HG03175 (cell line): ENCODE data around the gene DENND1B.
"Not testable (repeated sequence)": the region's sequence is repeated elsewhere in the genome, so short reads cannot be mapped to it uniquely, and the experiment has no call there.

Experiments
- ATAC-seq: cut with Tn5 transposase; IDR thresholded peaks from one replicate; pipeline ENCODE4 v1.9.1; 2021; ENCODE audit warnings: mild to moderate bottlenecking, moderate library complexity; ENCODE audit not compliant: unreplicated experiment

DENND1B gene

DNA sequence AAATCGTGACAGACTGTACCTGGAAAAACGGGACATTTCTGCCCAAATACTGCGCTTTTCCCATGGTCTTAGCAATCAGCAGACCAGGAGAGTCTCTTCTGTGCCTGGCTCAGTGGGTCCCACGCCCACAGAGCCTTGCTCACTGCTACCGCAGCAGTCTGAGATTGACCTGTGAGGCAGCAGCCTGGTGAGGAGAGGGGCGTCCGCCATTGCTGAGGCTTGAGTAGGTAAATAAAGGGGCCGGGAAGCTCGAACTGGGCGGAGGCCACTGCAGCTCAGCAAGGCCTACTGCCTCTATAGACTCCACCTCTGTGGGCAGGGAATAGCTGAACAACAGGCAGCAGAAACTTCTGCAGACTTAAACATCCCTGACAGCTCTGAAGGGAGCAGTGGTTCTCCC lies 203.1 kb downstream of the DENND1B start:
- ATAC-seq: no peak

DNA sequence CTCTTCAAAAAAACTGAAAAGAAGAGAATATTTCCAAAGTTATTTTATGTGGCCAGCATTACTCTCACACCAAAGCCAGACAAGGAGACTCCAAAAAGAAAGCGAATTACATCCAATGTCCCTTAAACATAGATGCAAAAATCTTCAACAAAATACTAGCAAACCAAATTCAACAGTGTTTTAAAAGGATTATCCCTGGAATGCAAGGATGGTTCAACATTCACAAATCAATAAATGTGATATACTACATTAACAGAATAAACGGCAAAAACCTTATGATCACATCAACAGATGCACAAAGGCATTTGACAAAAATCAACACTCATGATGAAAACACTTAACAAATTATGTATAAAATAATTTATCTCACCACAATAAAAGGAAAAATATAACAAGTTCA lies 207.8 kb downstream of the DENND1B start:
- no peak for ATAC-seq

DNA sequence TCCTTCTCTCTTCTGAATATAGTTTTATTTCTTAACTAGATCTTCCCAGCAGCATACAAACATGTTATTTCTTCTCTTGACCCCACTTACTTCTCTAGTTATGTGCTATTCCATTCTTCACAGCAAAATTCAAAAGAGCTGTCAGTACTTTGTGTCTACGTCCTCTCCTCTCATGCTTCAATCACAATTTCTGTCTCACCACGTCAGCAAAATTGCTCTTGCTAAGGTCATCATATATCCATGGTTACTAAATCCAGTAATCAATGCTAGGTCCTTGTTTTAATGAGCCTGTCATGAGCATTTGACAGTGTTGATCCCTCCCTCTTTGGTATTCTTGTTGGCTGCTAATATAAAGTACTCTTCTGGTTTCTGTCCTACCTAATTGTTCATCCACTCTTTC lies 214.2 kb downstream of the DENND1B start:
- no peak for ATAC-seq

DNA sequence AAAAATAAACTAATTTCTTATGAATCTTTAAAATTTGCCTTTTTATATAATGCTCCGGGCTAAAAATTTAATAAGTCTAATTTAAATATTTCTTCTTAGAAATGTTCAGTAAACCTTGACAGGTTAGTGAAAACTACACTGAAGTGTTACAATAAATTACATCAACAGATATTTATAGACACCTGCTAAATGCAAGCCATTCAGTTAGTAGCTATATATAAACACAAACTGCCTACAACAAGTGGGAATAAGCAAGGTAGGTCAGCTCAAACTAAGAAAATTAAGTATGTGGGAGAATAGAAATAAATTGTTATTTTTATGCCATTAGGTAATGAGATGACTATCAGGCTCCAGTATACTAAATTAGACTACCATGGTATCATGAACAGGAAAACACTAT lies 215.6 kb downstream of the DENND1B start:
- no peak for ATAC-seq

DNA sequence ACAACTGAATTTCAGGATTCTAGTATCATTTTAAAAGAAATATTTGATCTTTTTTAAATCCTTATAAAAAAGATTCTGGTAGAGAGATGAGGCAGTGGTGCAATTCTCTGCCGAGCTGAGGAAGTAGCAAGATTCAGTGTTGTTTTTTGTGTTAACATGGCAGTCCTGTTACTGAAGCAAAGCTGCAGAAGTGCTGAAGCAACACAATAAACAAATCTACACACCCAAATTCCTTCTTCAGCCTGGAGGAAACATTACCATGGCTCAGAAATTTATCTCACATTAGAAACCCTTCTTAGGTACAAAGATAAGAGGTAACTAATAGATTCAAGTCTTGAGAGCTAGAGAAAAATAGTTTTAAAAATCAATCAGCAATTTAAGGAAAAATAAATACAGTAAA lies 216.0 kb downstream of the DENND1B start:
- no peak for ATAC-seq

DNA sequence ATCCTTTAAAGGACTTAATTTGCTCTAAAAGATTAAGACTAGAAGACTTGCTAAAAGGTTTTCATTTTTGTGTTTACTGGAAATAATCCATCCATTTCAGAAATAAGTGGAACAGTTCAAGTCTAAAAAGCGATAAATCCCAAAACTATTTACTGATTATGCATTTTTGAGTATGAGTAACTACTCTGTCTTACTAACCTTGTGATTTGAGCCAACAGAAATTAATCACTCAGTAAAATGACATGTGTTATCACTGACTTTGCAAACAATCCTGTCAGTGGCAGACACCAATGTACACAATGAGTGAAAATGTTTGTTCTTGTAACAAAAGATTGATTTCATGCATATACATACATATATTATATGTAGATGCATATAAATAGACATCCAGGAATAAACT lies 218.0 kb downstream of the DENND1B start:
- no peak for ATAC-seq

DNA sequence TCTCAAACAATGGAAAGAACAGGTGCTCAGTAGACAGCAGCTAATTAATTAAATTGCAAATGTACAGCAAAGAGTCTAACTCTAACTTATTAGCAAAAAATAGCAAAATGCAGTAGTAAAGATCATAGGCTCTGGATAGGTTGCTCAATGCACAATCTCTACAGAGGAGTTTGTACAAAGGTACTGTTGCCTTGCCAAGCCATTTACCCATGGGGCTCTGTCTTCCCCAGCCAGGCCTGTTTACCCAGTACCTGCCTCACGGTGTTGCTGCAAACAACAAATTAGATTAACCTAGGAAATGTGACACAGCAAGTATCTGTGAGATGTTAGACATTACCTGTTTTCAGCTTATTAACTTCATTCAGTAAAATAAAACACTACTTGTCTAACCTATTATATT lies 222.0 kb downstream of the DENND1B start:
- no peak for ATAC-seq

DNA sequence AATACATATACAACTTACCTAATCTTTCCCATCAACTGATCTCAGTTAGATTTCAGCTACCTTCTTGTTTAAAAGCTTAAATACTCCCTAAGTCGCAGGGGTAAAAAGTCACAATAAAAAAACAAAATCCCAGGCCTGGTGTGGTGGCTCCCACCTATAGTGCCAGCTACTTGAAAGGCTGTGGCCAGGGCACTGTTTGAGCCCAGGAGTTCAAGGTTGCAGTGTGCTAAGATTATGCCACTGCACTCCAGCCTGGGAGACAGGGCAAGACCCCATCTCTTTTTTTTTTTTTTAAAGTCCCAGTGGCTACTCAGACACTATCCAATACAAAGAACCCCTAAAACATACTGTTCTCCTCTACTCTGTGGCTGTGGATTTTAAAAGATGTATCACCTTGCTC lies 228.3 kb downstream of the DENND1B start:
- no peak for ATAC-seq

DNA sequence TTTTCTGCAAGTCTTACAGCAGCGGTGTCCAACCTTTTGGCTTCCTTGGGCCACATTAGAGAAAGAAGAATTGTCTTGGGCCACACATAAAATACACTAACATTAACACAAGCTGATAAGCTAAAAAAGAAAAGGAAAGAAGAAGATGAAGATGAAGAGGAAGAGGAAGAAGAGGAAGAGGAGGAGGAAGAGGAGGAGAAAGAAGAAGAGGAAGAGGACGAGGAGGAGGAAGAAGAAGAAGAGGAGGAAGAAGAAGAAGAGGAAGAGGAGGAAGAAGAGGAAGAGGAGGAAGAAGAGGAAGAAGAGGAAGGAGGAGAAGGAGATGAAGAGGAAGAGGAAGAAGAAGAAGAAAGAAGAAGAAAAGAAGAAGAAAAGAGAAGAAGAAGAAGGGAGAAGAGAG lies 230.7 kb downstream of the DENND1B start:
- no peak for ATAC-seq

DNA sequence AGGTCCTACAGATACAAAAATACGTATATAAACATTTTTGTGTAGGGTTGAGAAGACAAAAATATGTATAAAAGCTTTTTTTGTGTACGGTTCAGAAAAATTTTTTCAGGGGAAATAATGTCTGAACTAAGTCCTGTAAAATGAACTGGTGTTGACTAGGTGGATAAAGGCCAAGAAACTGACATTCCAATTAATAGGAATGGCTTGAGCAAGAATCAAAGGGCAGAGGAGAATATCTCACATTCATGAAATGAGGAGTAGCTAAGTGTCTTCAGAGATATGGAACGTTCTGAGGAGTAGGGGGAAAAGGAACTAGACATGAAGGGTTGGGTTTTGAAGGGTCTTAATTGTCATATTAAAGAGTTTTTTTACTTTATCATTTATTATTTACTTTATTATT lies 231.2 kb downstream of the DENND1B start:
- no peak for ATAC-seq

DNA sequence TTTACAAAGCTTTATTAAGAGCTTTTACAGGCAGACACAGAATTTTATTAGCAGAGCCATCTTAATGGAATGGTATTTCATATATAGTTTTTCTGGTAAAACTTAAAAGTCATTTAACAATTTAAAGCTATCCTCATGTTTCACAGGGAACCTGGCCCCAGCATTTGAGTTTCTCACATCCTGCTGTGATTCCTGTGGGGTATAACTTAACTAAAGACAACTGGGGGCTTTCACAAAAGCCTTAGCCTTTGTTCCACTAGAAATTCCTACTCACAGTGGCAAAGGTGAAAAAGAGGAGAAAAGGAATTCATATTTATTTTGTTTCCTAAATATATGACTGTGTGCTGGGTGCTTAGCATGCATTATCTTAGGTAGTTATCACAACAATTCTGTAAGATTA lies 233.9 kb downstream of the DENND1B start:
- no peak for ATAC-seq

DNA sequence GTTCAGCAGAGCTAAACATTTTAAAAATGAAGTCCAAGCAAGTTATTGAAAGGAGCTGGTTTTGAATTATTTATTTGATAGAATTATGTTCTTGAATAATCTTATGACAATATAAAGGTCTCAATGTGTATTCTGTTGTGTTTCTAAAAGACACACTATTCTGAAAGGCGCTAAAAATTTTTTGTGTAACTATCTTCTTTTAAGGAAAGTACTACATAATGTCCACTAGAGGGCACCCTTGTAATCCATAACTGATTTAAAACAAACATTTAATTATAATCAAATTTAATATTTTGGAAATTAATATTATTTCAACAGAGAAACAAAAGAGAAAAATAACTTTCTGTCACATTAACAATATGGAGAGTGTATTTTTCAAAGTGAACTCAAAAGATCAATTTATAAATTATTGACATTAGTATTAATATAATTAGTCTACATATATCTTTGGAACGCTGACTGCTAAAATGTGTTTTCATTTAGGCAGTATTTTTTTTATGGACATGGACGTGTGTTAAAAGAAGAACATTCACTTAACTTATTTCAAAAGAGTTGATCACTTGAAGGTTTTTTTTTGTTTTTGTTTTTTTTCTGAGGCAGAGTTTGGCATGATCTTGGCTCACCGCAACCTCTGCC lies 248.4 kb downstream of the DENND1B start:
- no peak for ATAC-seq

DNA sequence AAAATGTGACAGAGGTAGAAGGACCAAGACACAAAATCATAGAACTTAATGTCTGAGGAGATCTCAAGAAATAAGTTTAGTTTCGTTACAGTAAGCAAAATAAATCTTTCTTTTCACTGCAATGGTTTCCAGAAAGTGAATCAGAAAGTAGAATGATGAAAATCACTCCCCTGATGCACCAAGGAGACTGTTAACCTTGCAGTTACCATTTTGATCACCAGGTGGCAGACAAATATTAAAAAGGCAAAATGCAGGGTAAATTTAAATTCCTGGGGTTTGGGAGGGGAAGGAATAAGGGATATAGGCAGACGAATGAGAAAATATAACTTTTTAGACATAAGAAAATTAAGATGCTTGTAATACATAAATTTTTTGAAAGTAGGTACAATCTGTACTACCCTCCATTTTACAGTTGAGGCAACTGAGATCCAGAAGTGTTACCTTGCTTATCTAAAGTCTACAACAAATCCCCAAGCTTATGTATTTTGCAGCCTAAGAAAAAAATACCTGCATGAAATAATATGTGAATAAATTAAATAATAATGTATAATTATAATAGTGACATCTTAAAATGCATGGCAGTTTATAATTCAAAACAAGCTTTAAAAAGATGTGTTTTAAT lies 254.1 kb downstream of the DENND1B start:
- peak; percentile 79 for ATAC-seq

DNA sequence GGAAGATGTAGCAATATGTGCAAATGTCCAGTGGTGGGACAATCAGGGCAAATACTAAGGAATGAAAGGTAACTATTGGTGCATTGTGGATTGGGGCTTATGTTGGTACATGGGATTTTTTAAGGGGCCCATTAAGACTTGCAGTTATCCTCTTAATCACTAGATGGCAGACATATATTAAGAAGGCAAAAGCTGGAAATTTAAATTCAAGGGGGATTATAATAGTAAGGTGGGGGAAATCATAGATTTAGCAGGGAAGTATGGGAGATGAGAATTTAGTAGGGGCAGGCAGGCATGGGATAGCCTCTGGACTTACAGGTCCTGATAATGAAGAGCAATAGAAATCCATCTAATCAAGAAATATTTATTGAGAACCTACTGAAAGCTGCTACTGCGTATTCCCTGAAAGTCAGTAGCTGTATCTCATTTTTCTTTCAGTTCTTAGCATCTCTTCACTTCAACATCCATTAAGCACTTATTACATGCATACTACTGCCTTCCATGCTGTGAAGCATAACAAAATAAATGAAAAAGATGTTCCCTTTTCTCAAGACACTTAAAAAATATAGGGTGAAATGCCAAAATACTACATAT lies 255.4 kb downstream of the DENND1B start:
- no peak for ATAC-seq

DNA sequence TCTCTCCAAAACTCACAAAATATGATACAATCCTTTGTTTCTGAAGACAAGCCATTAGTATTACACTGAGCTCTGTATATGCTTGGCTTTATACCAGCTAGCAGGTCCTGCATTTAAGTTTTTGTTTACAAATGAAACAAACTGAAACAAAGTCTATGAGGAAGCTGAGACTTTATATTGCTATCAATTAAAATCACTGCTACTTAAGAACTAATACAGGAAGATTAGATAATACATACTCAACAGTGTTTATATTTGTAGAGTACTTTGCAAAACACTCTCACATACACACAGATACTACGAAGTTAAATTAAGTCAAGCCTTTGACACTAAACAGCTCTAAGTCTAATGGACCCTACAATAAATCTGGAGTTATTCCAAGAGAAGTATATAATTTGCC lies 259.9 kb downstream of the DENND1B start:
- ATAC-seq: no peak

DNA sequence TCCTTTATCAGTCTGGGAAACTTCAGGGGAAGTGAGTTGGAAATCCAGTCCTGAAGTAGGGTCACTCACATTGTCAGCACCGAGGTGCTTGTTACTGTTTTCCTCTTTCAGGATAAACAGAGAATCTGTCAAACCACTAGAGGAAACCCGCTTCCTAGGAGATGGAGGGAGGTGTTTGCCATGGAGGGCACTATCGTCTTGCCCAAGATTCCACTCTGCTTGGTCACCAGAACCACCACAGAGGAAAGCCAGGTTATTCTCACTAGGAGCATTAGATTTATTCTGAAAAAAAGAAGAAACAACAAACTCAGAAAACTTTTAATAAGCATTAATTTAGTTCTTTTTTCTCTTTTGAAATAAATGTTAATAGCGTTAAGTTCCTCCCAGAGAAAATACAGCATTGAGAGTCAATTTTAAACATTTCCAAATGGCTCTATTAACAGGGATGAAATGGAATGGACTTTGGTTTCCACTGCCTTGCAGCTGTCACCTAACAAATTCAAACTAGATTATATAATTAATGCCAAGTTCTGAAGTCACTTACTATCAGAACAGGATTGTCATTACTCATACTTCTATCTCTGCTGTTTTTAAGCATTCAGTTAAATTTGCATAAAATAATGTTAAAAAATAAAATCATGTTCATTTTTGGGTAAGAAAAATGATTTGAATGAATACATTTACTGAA lies 264.4 kb downstream of the DENND1B start:
- no peak for ATAC-seq

DNA sequence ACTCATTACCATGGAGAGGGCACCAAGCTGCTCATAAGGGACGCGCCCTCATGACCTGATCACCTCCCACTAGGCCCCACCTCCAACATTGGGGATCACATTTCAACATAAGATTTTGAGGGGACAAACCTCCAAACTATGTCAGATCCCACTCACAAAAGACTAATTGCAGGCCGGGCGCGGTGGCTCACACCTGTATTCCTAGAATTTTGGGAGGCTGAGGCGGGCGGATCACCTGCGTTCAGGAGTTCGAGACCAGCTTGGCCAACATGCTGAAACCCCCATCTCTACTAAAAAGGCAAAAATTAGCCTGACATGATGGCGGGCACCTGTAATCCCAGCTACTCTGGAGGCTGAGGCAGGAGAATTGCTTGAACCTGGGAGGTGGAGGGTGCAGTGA lies 278.6 kb downstream of the DENND1B start:
- ATAC-seq: no peak

DNA sequence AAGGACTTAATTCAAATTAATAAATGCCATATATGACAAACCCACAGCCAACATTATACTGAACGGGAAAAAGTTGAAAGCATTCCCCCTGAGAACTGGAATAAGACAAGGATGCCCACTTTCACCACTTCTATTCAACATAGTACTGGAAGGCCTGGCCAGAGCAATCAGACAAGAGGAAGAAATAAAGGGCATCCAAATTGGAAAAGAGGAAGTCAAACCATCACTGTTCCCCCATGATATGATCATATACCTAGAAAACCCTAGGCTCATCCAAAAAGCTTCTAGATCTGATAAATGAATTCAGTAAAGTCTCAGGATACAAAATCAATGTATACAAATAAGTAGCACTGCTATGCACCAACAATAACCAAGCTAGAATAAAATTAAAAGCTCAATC lies 283.8 kb downstream of the DENND1B start:
- ATAC-seq: not testable (repeated sequence)

DNA sequence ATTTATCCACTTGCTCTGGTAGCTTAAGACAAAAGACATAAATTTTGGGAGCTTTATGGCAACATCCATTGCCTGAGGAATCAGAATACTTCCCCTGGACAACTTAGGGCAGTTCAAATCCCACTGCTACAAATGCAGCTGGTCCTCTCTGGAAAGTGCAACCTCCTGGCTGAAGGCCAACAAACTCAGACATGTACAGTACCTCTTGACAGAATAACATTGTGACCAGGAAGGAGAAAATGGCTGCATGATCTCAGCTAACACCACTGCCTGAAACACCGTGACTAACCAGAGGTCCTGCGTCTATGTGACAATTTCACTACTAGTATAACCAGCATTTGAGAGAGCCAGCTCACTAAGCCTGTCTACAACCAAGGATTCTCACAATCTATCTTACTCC lies 288.3 kb downstream of the DENND1B start:
- ATAC-seq: no peak

DNA sequence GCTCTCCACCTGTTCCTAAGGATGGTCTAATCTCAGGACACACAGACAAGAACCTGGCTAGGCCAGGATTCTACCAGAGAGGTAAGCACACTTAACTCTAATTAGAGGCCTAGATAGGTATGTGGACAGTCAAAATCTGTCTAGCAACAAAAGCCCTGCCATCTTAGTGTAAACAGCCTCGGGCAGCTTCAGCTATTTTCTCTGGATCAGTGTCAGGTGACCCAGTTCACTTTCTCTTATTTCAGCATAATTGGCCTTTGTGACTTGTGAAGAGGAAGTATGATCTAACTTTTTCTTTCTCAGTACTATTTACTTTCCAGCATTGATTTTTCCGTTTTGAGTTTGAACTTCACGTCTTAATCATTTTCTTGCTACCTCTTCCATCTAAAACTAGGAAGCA lies 289.5 kb downstream of the DENND1B start:
- no peak for ATAC-seq

DNA sequence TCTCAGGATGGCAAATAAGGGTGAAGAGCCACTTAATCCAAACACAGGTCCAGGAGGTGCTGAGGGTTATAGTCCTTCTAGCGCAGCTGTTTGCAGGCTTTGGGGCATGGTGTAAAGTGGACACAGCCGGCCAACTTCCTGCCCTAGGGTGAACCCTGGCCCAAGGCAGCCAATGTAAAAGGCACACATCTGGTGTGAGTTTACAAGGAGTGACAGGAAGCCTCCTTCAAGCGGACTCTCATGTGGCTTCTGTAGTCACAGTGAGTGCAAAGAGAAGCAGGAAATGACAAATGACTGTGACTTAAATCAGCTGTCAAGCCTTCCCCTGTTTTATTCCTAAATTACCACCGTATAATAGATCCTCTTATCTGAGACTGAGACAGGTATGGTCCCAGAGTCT lies 294.2 kb downstream of the DENND1B start:
- ATAC-seq: no peak

DNA sequence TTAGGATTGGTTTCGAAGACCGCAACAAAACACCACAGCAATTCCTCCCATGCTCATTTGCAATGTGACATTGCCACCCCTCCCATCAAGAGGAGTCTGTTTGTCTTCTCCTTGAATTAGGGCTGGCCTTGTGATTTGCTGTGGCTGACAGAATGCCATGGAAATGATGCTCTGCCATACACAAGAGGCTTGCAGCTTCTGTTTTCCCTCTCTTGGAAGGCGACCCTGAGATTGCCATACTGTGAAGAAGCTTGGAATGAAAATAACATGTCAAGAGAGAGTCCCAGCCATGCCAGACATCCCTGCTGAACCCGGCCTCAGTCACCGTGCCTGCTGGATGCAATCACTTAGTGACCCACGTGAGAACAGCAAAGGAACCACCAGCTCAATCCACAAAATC lies 294.8 kb downstream of the DENND1B start:
- no peak for ATAC-seq
